HG02623 (cell line): ENCODE data around the gene PKHD1.
"Not testable (repeated sequence)": the region's sequence is repeated elsewhere in the genome, so short reads cannot be mapped to it uniquely, and the experiment has no call there.

Experiments
- ATAC-seq: cut with Tn5 transposase; IDR thresholded peaks from one replicate; pipeline ENCODE4 v1.9.1; 2021; ENCODE audit warnings: moderate library complexity; ENCODE audit not compliant: unreplicated experiment

The PKHD1 gene

DNA sequence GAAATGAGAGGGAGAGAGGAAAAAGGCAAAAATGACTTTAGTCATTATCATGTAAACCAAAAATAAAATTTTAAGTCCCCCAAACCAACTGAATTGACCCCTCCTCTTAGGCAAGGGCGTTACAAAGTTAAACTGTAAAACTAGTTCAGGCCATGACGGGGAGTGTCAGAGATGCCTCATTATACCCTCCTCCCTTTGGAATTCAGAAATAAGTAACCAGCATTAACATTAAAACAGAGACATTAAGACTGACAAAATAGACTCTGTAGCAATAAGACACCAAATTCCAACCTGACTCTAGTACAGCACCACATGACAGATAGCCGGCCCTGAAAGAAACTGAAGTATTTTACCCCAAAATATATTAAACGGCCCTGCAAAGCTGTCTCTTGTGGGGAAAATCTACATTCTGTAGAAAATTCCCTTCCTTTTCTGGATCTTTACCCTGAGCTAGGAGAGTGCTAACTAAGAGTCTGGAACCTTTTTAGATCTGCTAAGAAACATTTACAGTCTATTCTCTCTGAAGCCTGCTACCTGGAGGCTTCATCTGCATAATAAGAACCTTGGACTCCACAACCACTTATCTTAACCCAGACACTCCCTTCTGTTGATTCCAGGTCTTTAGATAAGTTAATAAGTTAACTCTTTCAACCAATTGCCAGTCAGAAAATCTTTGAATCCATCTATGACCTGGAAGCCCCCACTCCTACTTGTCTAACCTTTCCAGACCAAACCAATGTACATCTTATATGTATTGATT lies 150.7 kb downstream of the PKHD1 start:
- no peak for ATAC-seq

- ATAC-seq = no peak
Observed at GRCh38 chr6:51934098-51934497, 153.3 kb downstream of the PKHD1 start.

DNA sequence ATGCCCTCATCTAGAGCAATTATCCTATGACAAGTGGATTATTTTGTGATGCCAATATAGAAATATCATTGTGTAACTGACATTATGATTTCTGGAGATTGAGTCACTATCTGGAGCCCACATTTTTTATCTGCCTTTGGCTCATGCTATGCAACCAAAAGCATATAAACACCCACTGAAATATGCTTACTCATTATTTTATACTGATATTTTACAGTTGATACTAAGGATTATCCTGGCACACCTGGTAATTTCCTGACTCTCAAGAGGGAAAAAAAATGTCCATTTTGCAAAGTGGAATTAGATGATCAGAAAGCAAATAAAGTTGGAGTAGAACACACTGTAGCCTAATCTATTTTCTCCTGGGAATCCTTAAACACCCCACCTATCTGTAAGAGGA lies 154.5 kb downstream of the PKHD1 start:
- no peak for ATAC-seq

- no peak for ATAC-seq
Observed at GRCh38 chr6:51930602-51931001, 156.8 kb downstream of the PKHD1 start.

- ATAC-seq = no peak
Observed at GRCh38 chr6:51929934-51930574, 157.4 kb downstream of the PKHD1 start.

DNA sequence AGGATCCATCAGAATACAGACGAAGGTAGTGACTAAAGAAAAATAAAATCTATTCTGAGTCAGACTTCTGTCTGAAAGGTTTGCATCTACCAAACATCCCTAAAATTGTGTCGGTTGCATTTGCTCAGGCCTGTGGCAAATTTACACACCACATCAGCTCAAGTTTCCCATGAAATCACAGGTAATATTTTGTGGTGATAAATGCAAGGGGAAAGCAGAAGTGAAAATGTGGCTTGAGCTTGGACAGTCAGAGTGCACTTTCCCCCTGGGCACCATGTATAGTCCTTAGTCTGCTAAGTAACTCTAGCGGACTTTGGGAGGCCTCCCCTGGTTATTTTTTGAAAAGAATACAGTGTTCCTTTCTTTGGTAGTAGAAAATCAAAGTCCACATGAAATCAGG lies 159.1 kb downstream of the PKHD1 start:
- ATAC-seq = peak; percentile 71

GRCh38 chr6:51927450-51927849 lies 160.0 kb downstream of the PKHD1 start:
- ATAC-seq = no peak

- no peak for ATAC-seq
Observed at GRCh38 chr6:51926125-51926524, 161.3 kb downstream of the PKHD1 start.

GRCh38 chr6:51922479-51922878 lies 164.9 kb downstream of the PKHD1 start:
- ATAC-seq = not testable (repeated sequence)

DNA sequence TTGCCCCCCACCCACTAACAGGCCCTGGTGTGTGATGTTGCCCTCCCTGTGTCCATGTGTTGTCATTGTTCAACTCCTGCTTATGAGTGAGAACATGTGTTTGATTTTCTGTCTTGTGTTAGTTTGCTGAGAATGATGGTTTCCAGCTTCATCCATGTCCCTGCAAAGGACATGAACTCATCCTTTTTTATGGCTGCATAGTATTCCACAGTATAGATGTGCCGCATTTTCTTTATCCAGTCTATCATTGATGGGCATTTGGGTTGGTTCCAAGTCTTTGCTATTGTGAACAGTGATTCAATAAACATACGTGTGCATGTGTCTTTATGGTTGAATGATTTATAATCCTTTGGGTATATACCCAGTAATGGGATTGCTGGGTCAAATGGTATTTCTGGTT lies 169.1 kb downstream of the PKHD1 start:
- ATAC-seq = not testable (repeated sequence)

DNA sequence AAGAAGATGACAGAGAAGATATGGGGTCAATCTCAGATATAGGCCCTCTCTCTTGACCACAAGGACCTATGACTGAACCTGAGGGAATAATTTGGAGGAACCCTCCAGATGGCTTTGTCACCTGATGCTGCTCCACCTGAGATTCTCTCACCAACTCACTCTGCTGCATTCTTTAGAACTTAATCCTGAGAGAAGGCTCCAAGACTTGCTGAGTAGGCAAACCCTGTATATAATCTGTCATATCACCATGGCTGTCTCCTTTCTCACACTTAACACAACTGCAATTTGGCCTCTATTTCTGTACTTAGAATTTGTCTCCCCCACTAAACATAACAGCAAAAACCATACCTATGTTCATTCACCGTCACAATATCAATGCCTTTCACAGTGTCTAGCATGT lies 172.3 kb downstream of the PKHD1 start:
- ATAC-seq = no peak

DNA sequence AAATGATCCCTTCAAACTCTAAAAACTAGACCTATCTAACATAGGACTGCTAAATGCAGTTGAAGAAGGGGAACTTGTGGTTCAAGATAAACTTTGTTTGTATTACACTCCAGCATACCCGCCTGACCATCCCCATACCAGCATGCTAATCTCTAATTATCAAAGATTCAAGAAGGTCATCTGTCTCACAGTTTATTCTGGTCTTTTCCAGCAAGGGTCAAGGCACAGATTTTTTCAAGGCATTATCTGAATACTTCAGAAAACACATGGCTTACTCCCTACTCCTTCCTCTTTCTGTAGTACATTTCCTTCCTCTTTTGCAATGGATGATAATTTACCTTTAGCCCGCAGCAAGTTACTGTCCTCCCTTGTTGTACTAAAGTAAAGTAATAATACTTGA lies 174.1 kb downstream of the PKHD1 start:
- no peak for ATAC-seq

DNA sequence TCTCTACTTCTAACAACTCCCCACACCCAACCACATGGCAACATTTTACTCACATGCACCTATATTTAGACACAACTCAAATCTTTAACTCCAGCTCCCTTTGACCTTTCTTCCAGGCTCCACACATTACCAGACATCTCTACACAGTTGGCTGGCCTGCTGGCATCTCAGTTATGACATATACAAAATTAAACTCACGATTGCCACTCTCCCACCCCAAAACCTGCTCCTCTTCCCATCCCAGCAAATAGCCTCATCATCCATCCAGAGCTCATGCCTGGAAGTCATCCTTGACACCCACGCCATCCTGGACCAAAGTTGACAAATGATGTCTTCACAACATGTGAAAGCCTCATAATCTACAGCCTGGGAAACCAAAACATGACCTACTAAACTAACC lies 176.6 kb downstream of the PKHD1 start:
- no peak for ATAC-seq

- no peak for ATAC-seq
Observed at GRCh38 chr6:51908243-51908642, 179.2 kb downstream of the PKHD1 start.

GRCh38 chr6:51901766-51902764 lies 185.3 kb downstream of the PKHD1 start:
- no peak for ATAC-seq

DNA sequence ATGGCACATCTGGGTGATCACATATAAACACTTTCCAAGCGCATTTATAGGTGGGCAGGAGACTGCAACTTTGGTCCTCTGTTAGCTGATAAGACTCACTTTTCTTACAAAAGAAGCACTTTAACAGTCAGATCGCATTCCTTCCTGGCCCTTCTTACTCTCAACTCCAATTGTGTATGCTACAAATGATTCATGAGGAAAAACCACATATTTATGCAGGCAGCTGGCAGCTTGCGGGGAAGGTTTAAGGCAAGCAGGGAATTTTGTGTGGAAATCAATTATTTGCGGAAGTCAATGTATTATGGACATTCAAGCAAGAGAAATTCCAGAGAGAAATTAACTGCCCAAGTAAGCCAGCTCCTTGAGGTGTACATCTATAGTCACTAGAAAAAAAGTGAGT lies 194.0 kb downstream of the PKHD1 start:
- ATAC-seq = no peak

- no peak for ATAC-seq
Observed at GRCh38 chr6:51892750-51893149, 194.7 kb downstream of the PKHD1 start.

DNA sequence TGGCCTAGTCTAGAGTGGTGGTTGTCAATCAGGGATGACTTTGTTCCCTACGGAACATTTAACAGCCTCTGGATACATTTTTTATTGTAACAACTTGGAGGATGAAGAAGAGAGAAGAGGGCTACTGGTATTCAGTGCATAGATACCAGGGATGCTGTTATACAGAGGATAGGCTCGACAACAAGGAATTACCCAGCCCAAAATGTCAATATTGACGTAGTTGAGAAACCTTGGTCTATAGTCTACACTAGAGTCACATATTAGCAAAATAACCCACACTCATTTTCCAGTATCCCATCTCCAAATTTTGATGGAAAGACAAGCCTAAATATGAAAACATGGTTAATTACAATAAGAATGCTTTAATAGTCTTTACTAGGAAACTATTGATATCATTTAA lies 195.1 kb downstream of the PKHD1 start:
- no peak for ATAC-seq

- ATAC-seq = no peak
Observed at GRCh38 chr6:51891784-51892183, 195.6 kb downstream of the PKHD1 start.

GRCh38 chr6:51887859-51888258 lies 199.6 kb downstream of the PKHD1 start:
- ATAC-seq = no peak

DNA sequence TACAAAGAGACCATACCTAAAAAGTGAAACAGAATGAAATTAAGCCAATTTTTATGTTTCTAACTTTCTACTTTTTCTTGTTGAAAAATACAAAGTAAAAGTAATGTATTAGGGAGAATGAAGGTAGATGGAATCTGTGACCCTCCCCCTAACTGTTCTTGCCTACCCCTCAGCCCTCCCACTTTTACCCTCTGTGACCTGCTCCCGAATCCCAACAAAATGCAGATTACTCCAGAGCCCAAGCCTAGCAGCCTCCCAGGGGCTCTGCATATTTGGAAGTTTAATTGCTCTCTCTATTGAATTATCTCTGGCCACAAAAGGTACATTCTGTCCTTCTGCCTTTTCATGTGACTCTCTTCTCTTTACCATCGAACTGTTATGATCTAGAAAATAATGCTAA lies 201.5 kb downstream of the PKHD1 start:
- no peak for ATAC-seq
